ENCODE measurements around the gene TMEM143. TPM values are rescaled to one million over a fixed set of nuclear protein-coding genes. Genes with fewer than 3 reads are reported as not detected.
A peak's percentile ranks its signal among the peaks of the same experiment; 100 is the strongest.
"Not testable (repeated sequence)": the region's sequence is repeated elsewhere in the genome, so short reads cannot be mapped to it uniquely, and the experiment has no call there.

Gene TMEM143
- total RNA-seq, 2 experiments from 2014 or later: 17.1 to 17.9 TPM

GRCh38 chr19:48302600-48302959 is 61.2 kb downstream of the TMEM143 start:
- Mint-ChIP-seq H3K4me3 (no peak overlapping the region), H3K9me3 (no peaks in the 10 kb centered on the region), H3K27me3 (no peaks in the 10 kb centered on the region), H3K4me1 (ENCODE audit: low read depth) (no peaks in the 10 kb centered on the region), H3K36me3 (no peaks in the 10 kb centered on the region), H3K27ac (no peak overlapping the region)
- ChIA-PET CTCF (no interaction called here), POLR2A (no interaction called here)
- intact Hi-C loops (cut with micrococcal nuclease): no loop called here
- no peak for DNase-seq

GRCh38 chr19:48301886-48302599 is 61.7 kb downstream of the TMEM143 start:
- Mint-ChIP-seq H3K4me3 (no peak overlapping the region), H3K4me1 (ENCODE audit: low read depth) (no peaks in the 10 kb centered on the region), H3K36me3 (no peaks in the 10 kb centered on the region), H3K27me3 (no peaks in the 10 kb centered on the region), H3K9me3 (no peaks in the 10 kb centered on the region), H3K27ac (no peak overlapping the region)
- intact Hi-C loops (cut with micrococcal nuclease): no loop called here
- ChIA-PET POLR2A (no interaction called here), CTCF (no interaction called here)
- no peak for DNase-seq

GRCh38 chr19:48297975-48298374 is 65.8 kb downstream of the TMEM143 start:
- H3K4me3 Mint-ChIP-seq: no peak overlapping the region
- POLR2A ChIA-PET: no interaction called here
- H3K27me3 Mint-ChIP-seq: no peaks in the 10 kb centered on the region
- no peaks in the 10 kb centered on the region for H3K9me3 Mint-ChIP-seq
- H3K4me1 Mint-ChIP-seq (ENCODE audit: low read depth): no peaks in the 10 kb centered on the region
- intact Hi-C loops (cut with micrococcal nuclease): no loop called here
- no peak overlapping the region for H3K27ac Mint-ChIP-seq
- DNase-seq: no peak
- CTCF ChIA-PET: no interaction called here
- H3K36me3 Mint-ChIP-seq: no peaks in the 10 kb centered on the region

GRCh38 chr19:48296963-48297734 is 66.6 kb downstream of the TMEM143 start:
- no peak overlapping the region for H3K4me3 Mint-ChIP-seq
- H3K9me3 Mint-ChIP-seq: no peaks in the 10 kb centered on the region
- H3K27ac Mint-ChIP-seq: no peak overlapping the region
- no peaks in the 10 kb centered on the region for H3K4me1 Mint-ChIP-seq (ENCODE audit: low read depth)
- intact Hi-C loops (cut with micrococcal nuclease): no loop called here
- CTCF ChIA-PET: no interaction called here
- POLR2A ChIA-PET: no interaction called here
- no peaks in the 10 kb centered on the region for H3K27me3 Mint-ChIP-seq
- DNase-seq: no peak
- H3K36me3 Mint-ChIP-seq: no peaks in the 10 kb centered on the region

- no peaks in the 10 kb centered on the region for H3K36me3 Mint-ChIP-seq
- no peaks in the 10 kb centered on the region for H3K27me3 Mint-ChIP-seq
- ChIA-PET POLR2A (no interaction called here), CTCF (interaction anchor here (0.8 to 1.1 kb wide), 3 partner anchors 29 to 213 kb away, joined by 3 read pairs; no protein-coding TSS in a partner anchor)
- no peak overlapping the region for H3K27ac Mint-ChIP-seq
- no peak for DNase-seq
- H3K4me3 Mint-ChIP-seq: no peak overlapping the region
- H3K9me3 Mint-ChIP-seq: no peaks in the 10 kb centered on the region
- intact Hi-C loops (cut with micrococcal nuclease): no loop called here
- peaks cover 7% of the 10 kb centered on the region for H3K4me1 Mint-ChIP-seq (ENCODE audit: low read depth)
Measured at GRCh38 chr19:48295458-48295857, 68.3 kb downstream of the TMEM143 start.

- H3K27ac Mint-ChIP-seq: no peak overlapping the region
- POLR2A ChIA-PET: no interaction called here
- H3K4me3 Mint-ChIP-seq: no peak overlapping the region
- intact Hi-C loops (cut with micrococcal nuclease): no loop called here
- H3K4me1 Mint-ChIP-seq (ENCODE audit: low read depth): peaks cover 7% of the 10 kb centered on the region
- CTCF ChIA-PET: interaction anchor here (1.3 to 3.3 kb wide), 4 partner anchors 21 to 41 kb away, joined by 4 to 16 read pairs (median 7); no protein-coding TSS in a partner anchor
- H3K36me3 Mint-ChIP-seq: no peaks in the 10 kb centered on the region
- no peaks in the 10 kb centered on the region for H3K27me3 Mint-ChIP-seq
- no peaks in the 10 kb centered on the region for H3K9me3 Mint-ChIP-seq
- DNase-seq: no peak
Measured at GRCh38 chr19:48292798-48293197, 70.9 kb downstream of the TMEM143 start.

- POLR2A ChIA-PET: not testable (repeated sequence)
- peak overlapping the region; percentile 69 for H3K4me3 Mint-ChIP-seq
- CTCF ChIA-PET: interaction anchor here (0.9 to 3.3 kb wide), 7 partner anchors 12 to 160 kb away, joined by 3 to 16 read pairs (median 6); partner anchors contain the start of genes SYNGR4 and ZNF114
Measured at GRCh38 chr19:48291489-48291815, 72.3 kb downstream of the TMEM143 start.

GRCh38 chr19:48290771-48291488 is 72.8 kb downstream of the TMEM143 start:
- ChIA-PET CTCF (interaction anchor here (1.0 to 3.3 kb wide), 9 partner anchors 10 to 183 kb away, joined by 3 to 16 read pairs (median 4); partner anchors contain the start of gene ZNF114), POLR2A (no interaction called here)
- Mint-ChIP-seq H3K27ac (no peak overlapping the region), H3K4me3 (peak overlapping the region; percentile 69), H3K4me1 (ENCODE audit: low read depth) (peaks cover 7% of the 10 kb centered on the region), H3K36me3 (peaks cover 6% of the 10 kb centered on the region), H3K27me3 (no peaks in the 10 kb centered on the region), H3K9me3 (peaks cover 11% of the 10 kb centered on the region)
- intact Hi-C loops (cut with micrococcal nuclease): loop anchor here (1.0 kb wide), 1 partner anchor 24 kb away; no protein-coding TSS in a partner anchor
- DNase-seq: peak; percentile 64

More at GRCh38 chr19:48291489-48291815, 72.3 kb downstream of the TMEM143 start:
- not testable (repeated sequence) for H3K27me3 Mint-ChIP-seq; H3K4me1 Mint-ChIP-seq (ENCODE audit: low read depth); H3K27ac Mint-ChIP-seq; H3K9me3 Mint-ChIP-seq; DNase-seq; H3K36me3 Mint-ChIP-seq
- intact Hi-C loops (cut with micrococcal nuclease): loop anchor here (1.0 kb wide), 1 partner anchor 24 kb away; no protein-coding TSS in a partner anchor

GRCh38 chr19:48290401-48290770 is 73.4 kb downstream of the TMEM143 start:
- Mint-ChIP-seq H3K9me3 (peaks cover 11% of the 10 kb centered on the region), H3K4me3 (no peak overlapping the region), H3K36me3 (peaks cover 6% of the 10 kb centered on the region), H3K27me3 (no peaks in the 10 kb centered on the region), H3K4me1 (ENCODE audit: low read depth) (peaks cover 7% of the 10 kb centered on the region), H3K27ac (no peak overlapping the region)
- DNase-seq: no peak
- intact Hi-C loops (cut with micrococcal nuclease): no loop called here
- POLR2A ChIA-PET: no interaction called here
- CTCF ChIA-PET: interaction anchor here (1.0 to 3.3 kb wide), 8 partner anchors 9 to 183 kb away, joined by 4 to 16 read pairs (median 5); partner anchors contain the start of gene ZNF114

- ChIA-PET CTCF (interaction anchor here (0.5 to 1.3 kb wide), 4 partner anchors 15 to 84 kb away, joined by 3 to 5 read pairs (median 4); no protein-coding TSS in a partner anchor), POLR2A (no interaction called here)
- Mint-ChIP-seq H3K4me3 (no peak overlapping the region), H3K36me3 (peaks cover 8% of the 10 kb centered on the region), H3K27ac (no peak overlapping the region), H3K4me1 (ENCODE audit: low read depth) (peaks cover 7% of the 10 kb centered on the region), H3K27me3 (peaks cover 3% of the 10 kb centered on the region), H3K9me3 (peaks cover 14% of the 10 kb centered on the region)
- DNase-seq: no peak
- intact Hi-C loops (cut with micrococcal nuclease): no loop called here
Measured at GRCh38 chr19:48287748-48288147, 76.0 kb downstream of the TMEM143 start.

- Mint-ChIP-seq H3K4me3 (no peak overlapping the region), H3K9me3 (peaks cover 14% of the 10 kb centered on the region), H3K27me3 (peaks cover 3% of the 10 kb centered on the region), H3K27ac (no peak overlapping the region), H3K36me3 (peaks cover 8% of the 10 kb centered on the region), H3K4me1 (ENCODE audit: low read depth) (no peaks in the 10 kb centered on the region)
- no peak for DNase-seq
- POLR2A ChIA-PET: no interaction called here
- intact Hi-C loops (cut with micrococcal nuclease): no loop called here
- CTCF ChIA-PET: interaction anchor here (0.8 kb wide), 1 partner anchor 49 kb away, joined by 3 read pairs; no protein-coding TSS in a partner anchor
Measured at GRCh38 chr19:48284896-48285295, 78.8 kb downstream of the TMEM143 start.

- H3K4me1 Mint-ChIP-seq (ENCODE audit: low read depth): no peaks in the 10 kb centered on the region
- CTCF ChIA-PET: interaction anchor here (0.8 kb wide), 1 partner anchor 50 kb away, joined by 3 read pairs; no protein-coding TSS in a partner anchor
- H3K4me3 Mint-ChIP-seq: no peak overlapping the region
- POLR2A ChIA-PET: no interaction called here
- peaks cover 14% of the 10 kb centered on the region for H3K9me3 Mint-ChIP-seq
- H3K27me3 Mint-ChIP-seq: peaks cover 3% of the 10 kb centered on the region
- intact Hi-C loops (cut with micrococcal nuclease): no loop called here
- no peak overlapping the region for H3K27ac Mint-ChIP-seq
- no peak for DNase-seq
- peaks cover 8% of the 10 kb centered on the region for H3K36me3 Mint-ChIP-seq
Measured at GRCh38 chr19:48283908-48284307, 79.8 kb downstream of the TMEM143 start.

All from activated CD4-positive, alpha-beta memory T cell treated with anti-CD3 and anti-CD28 coated beads for 36 hours (primary cell).